Measurements from ENCODE around the gene MED12L. TPM values are rescaled to one million over a fixed set of nuclear protein-coding genes. Genes with fewer than 3 reads are reported as not detected.

MED12L gene
- total RNA-seq, 1 experiment from 2014 or later = 6.4 TPM

GRCh38 chr3:151410891-151411559, 325.6 kb downstream of the MED12L start (continued):
- TF ChIP-seq ZBTB33 (IDR thresholded peaks at IDR 0.05; ENCODE audit: extremely low read depth, insufficient replicate concordance, low read length) = no peak

- intact Hi-C loops (cut with micrococcal nuclease) = no loop called here
- no peak for DNase-seq (ENCODE audit: low read depth, low spot score)
- no peak overlapping the region for H2AFZ ChIP-seq (ENCODE audit: low read depth, low read length, poor library complexity, severe bottlenecking)
- H4K20me1 ChIP-seq (ENCODE audit: insufficient read depth) = no peaks in the 10 kb centered on the region
- POLR2A ChIA-PET = no interaction called here
- TF ChIP-seq CTCF (IDR thresholded peaks at IDR 0.05 in 2 of 3, conservative IDR thresholded peaks at IDR 0.05 in 1 of 3; ENCODE audit: borderline replicate concordance in 1 of 3, insufficient read depth in 1 of 3, low read depth in 2 of 3, low read length in 2 of 3) (peak in 1 of 3 experiments; percentile 27; a peak in 1 of 6 replicates), CEBPB (IDR thresholded peaks at IDR 0.05; ENCODE audit: low read depth) (no peak), POLR2A (IDR thresholded peaks at IDR 0.05; ENCODE audit: borderline replicate concordance, extremely low read depth, insufficient read depth, insufficient read length) (no peak), RAD21 (IDR thresholded peaks at IDR 0.05; ENCODE audit: low read depth) (peak; percentile 16)
- TF ChIP-seq, protein P1, sequence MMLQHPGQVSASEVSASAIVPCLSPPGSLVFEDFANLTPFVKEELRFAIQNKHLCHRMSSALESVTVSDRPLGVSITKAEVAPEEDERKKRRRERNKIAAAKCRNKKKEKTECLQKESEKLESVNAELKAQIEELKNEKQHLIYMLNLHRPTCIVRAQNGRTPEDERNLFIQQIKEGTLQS (IDR thresholded peaks at IDR 0.05) = no peak
- no peaks in the 10 kb centered on the region for H3K9me2 ChIP-seq (ENCODE audit: insufficient read depth)
- H3K79me2 ChIP-seq (ENCODE audit: insufficient read depth, low read length) = no peaks in the 10 kb centered on the region
- RAD21 ChIA-PET (ENCODE audit: low non-redundant PET in 1 of 2, low total read pairs in 2 of 2, uncharacterized antibody in 2 of 2, unreplicated experiment in 2 of 2) = no interaction called here
- BruUV-seq (replicated peaks) = no TSS peak
- no peak for ATAC-seq
- H3K9ac ChIP-seq (ENCODE audit: low read length) = no peak overlapping the region
- no peaks in the 10 kb centered on the region for H3K4me1 ChIP-seq (ENCODE audit: control insufficient read depth in 1 of 2, insufficient read depth in 2 of 2, low read length in 2 of 2)
- CTCF ChIA-PET = no interaction called here
- no peaks in the 10 kb centered on the region for H3K36me3 ChIP-seq (ENCODE audit: control insufficient read depth in 1 of 2, insufficient read depth in 2 of 2, low read length in 2 of 2)
- no peak overlapping the region for H3K27ac ChIP-seq (ENCODE audit: low read depth, low read length)
- no peak overlapping the region for H3K4me2 ChIP-seq (ENCODE audit: low read length)
- H3K27me3 ChIP-seq (ENCODE audit: insufficient read depth, low read length) = no peaks in the 10 kb centered on the region
- H3K4me3 ChIP-seq (replicated peaks in 1 of 2; ENCODE audit: low read depth in 1 of 2, low read length in 2 of 2) = no peak overlapping the region
- no peaks in the 10 kb centered on the region for H3K9me3 ChIP-seq (ENCODE audit: control insufficient read depth in 1 of 2, insufficient read depth in 1 of 2, low read depth in 1 of 2, low read length in 2 of 2)
Observed at GRCh38 chr3:151412989-151413388, 327.5 kb downstream of the MED12L start.
